Measurements from ENCODE around the gene PARP6. TPM values are rescaled to one million over a fixed set of nuclear protein-coding genes. Genes with fewer than 3 reads are reported as not detected.
A peak's percentile ranks its signal among the peaks of the same experiment; 100 is the strongest.

The PARP6 gene
- polyA plus RNA-seq, 1 donor from 2014 or later, result 218 TPM

DNA sequence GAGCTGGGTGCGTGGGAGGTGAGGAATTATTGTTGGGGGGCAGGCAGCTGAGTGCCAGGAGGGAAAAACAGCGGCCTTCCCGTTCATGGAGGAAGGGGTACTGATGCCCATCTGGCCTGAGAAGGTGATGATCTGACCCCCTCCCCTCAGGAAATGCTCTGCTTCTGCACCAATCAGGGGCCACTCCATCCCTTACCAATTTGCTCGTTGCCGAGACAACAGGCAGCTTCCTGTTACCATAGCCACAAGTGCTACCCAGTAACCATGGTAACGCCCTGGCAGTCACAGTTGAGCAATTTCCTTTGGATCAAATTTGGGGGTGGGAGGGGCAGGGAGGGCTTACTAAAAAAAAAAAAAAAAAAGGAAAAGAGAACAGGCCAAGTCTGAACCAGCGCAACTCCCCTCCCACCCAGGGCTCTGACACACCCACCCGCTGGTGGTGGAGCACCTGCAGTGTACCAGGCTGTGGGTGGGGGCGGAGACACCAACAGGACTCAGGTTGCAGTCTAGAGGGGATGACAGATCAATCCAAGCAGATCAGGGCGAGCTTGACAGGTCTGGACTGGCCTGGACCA, 33.9 kb upstream of the PARP6 start:
- no peaks in the 10 kb centered on the region for H3K9me2 ChIP-seq (ENCODE audit: insufficient read depth, low read length)
- H3K4me2 ChIP-seq (ENCODE audit: low read length), result peak overlapping the region; percentile 94
- TF ChIP-seq MXI1 (conservative IDR thresholded peaks at IDR 0.05; ENCODE audit: poor library complexity, severe bottlenecking) (peak; percentile 95), EZH2 (IDR thresholded peaks at IDR 0.05; ENCODE audit: borderline replicate concordance, insufficient read depth, low read length, poor library complexity, severe bottlenecking) (no peak), POLR2AphosphoS5 (IDR thresholded peaks at IDR 0.05) (peak; percentile 38), TAF1 (IDR thresholded peaks at IDR 0.05; ENCODE audit: low read depth) (peak; percentile 51), EP300 (conservative IDR thresholded peaks at IDR 0.05; ENCODE audit: poor library complexity, severe bottlenecking) (no peak), SMC3 (conservative IDR thresholded peaks at IDR 0.05; ENCODE audit: poor library complexity) (no peak), RAD21 (conservative IDR thresholded peaks at IDR 0.05) (peak; percentile 5)
- TF ChIP-seq, protein P1, sequence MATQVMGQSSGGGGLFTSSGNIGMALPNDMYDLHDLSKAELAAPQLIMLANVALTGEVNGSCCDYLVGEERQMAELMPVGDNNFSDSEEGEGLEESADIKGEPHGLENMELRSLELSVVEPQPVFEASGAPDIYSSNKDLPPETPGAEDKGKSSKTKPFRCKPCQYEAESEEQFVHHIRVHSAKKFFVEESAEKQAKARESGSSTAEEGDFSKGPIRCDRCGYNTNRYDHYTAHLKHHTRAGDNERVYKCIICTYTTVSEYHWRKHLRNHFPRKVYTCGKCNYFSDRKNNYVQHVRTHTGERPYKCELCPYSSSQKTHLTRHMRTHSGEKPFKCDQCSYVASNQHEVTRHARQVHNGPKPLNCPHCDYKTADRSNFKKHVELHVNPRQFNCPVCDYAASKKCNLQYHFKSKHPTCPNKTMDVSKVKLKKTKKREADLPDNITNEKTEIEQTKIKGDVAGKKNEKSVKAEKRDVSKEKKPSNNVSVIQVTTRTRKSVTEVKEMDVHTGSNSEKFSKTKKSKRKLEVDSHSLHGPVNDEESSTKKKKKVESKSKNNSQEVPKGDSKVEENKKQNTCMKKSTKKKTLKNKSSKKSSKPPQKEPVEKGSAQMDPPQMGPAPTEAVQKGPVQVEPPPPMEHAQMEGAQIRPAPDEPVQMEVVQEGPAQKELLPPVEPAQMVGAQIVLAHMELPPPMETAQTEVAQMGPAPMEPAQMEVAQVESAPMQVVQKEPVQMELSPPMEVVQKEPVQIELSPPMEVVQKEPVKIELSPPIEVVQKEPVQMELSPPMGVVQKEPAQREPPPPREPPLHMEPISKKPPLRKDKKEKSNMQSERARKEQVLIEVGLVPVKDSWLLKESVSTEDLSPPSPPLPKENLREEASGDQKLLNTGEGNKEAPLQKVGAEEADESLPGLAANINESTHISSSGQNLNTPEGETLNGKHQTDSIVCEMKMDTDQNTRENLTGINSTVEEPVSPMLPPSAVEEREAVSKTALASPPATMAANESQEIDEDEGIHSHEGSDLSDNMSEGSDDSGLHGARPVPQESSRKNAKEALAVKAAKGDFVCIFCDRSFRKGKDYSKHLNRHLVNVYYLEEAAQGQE (IDR thresholded peaks at IDR 0.05; ENCODE audit: borderline replicate concordance), result peak; percentile 64
- TF ChIP-seq, protein P2, sequence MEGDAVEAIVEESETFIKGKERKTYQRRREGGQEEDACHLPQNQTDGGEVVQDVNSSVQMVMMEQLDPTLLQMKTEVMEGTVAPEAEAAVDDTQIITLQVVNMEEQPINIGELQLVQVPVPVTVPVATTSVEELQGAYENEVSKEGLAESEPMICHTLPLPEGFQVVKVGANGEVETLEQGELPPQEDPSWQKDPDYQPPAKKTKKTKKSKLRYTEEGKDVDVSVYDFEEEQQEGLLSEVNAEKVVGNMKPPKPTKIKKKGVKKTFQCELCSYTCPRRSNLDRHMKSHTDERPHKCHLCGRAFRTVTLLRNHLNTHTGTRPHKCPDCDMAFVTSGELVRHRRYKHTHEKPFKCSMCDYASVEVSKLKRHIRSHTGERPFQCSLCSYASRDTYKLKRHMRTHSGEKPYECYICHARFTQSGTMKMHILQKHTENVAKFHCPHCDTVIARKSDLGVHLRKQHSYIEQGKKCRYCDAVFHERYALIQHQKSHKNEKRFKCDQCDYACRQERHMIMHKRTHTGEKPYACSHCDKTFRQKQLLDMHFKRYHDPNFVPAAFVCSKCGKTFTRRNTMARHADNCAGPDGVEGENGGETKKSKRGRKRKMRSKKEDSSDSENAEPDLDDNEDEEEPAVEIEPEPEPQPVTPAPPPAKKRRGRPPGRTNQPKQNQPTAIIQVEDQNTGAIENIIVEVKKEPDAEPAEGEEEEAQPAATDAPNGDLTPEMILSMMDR (IDR thresholded peaks at IDR 0.05; ENCODE audit: poor library complexity, severe bottlenecking), result no peak
- peaks cover 21% of the 10 kb centered on the region for H3K79me2 ChIP-seq (replicated peaks; ENCODE audit: insufficient read depth, low read length)
- peak overlapping the region; percentile 64 for H3K4me3 ChIP-seq (ENCODE audit: low read length)
- no peaks in the 10 kb centered on the region for H3K9me3 ChIP-seq (ENCODE audit: low read length)
- no peaks in the 10 kb centered on the region for H4K20me1 ChIP-seq (ENCODE audit: insufficient read depth)
- peak overlapping the region; percentile 90 for H3K9ac ChIP-seq (ENCODE audit: low read length)
- H3K36me3 ChIP-seq (ENCODE audit: insufficient read depth, low read length), result no peaks in the 10 kb centered on the region
- H3F3A ChIP-seq (ENCODE audit: insufficient read depth, low read length, poor library complexity, severe bottlenecking), result peaks cover 4% of the 10 kb centered on the region
- H3K27me3 ChIP-seq (ENCODE audit: insufficient read depth, low read depth, low read length), result no peaks in the 10 kb centered on the region
- peak overlapping the region; percentile 2 for H2AFZ ChIP-seq (ENCODE audit: low read depth, low read length)
- peak overlapping the region; percentile 100 for H3K27ac ChIP-seq (ENCODE audit: low read length)

DNA sequence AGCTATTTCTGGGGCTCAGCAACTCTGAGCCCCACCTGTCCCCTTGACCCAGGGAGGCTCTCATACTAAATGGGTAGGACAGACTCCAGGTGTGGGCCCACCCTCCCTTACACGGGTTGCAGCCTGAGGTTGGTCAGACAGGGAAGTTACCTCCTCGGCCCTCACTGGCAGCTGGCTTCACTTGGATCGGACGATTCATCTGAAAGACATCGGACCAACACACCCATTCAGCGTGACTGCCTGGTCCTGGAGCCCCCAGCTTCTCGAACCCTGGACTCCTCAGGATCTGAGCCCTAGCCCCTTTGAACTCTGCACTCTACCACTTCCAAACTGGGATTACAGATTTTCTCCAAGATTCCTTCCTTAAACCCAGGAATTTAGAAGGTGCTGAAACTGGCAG, 32.2 kb upstream of the PARP6 start:
- Histone ChIP-seq H3K27me3 (ENCODE audit: insufficient read depth, low read depth, low read length) (no peaks in the 10 kb centered on the region), H3F3A (ENCODE audit: insufficient read depth, low read length, poor library complexity, severe bottlenecking) (peaks cover 4% of the 10 kb centered on the region), H3K9me3 (ENCODE audit: low read length) (no peaks in the 10 kb centered on the region)

More for the DNA sequence above, 32.2 kb upstream of the PARP6 start:
- Histone ChIP-seq H3K36me3 (ENCODE audit: insufficient read depth, low read length) (no peaks in the 10 kb centered on the region), H4K20me1 (ENCODE audit: insufficient read depth) (no peaks in the 10 kb centered on the region), H3K4me2 (ENCODE audit: low read length) (no peak overlapping the region), H2AFZ (ENCODE audit: low read depth, low read length) (no peak overlapping the region), H3K9ac (ENCODE audit: low read length) (no peak overlapping the region), H3K27ac (ENCODE audit: low read length) (peak overlapping the region; percentile 100), H3K79me2 (replicated peaks; ENCODE audit: insufficient read depth, low read length) (peaks cover 21% of the 10 kb centered on the region), H3K4me3 (ENCODE audit: low read length) (no peak overlapping the region), H3K9me2 (ENCODE audit: insufficient read depth, low read length) (no peaks in the 10 kb centered on the region)
- TF ChIP-seq MXI1 (conservative IDR thresholded peaks at IDR 0.05; ENCODE audit: poor library complexity, severe bottlenecking) (no peak), TAF1 (IDR thresholded peaks at IDR 0.05; ENCODE audit: low read depth) (no peak)

Data from neural cell (in vitro differentiated cells).